SU-DHL-6 (cell line): Measurements from ENCODE around the gene ABCA12.

Experiments
- CTCF ChIP-seq: fragments of 200-600 bp; sonication (generic); IDR thresholded peaks from one replicate; pipeline ENCODE4 v1.5.1; 2017; ENCODE audit warnings: antibody characterized with exemption, mild to moderate bottlenecking, low read length, moderate library complexity; ENCODE audit not compliant: insufficient read depth, poor library complexity, severe bottlenecking
- EZH2phosphoT487 ChIP-seq: fragments of 200-600 bp; sonication (generic), shearing (Covaris generic); conservative IDR thresholded peaks from 2 replicates; pipeline ENCODE4 v1.6.1; 2018; ENCODE audit warnings: mild to moderate bottlenecking, antibody characterized with exemption, low read length, moderate library complexity, mixed read lengths

DNA sequence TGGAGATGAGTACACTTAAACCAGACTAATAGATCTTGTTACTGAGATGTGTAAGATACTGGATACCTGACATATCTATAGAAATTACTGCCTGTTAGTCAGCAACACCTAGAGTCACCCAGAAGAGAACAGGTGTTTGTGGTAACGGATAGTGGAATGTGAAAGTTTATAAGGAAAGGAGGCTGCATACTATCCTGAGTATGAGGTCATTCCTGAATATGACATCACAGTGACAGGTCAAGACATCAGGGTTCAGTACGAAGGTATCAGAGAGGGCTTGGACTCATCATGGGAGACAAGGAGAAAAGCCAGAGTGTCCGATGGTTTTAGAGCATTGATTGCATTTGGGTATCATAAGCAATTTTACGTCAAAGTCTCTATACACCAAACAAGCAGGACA, 55.3 kb downstream of the ABCA12 start:
- no peak for TF ChIP-seq CTCF
- TF ChIP-seq EZH2phosphoT487, result no peak
